Stimulated activated CD4-positive, alpha-beta T cell treated with anti-CD3 and anti-CD28 coated beads, Interleukin-4, amount 100 ng/mL, for 1 hour (primary cell): Measurements from ENCODE around the gene CLASP2.
"Not testable (repeated sequence)": the region's sequence is repeated elsewhere in the genome, so short reads cannot be mapped to it uniquely, and the experiment has no call there.

Experiments
- DNase-seq: peaks from one replicate; pipeline ENCODE4 v3.0.0-alpha.2; 2020

CLASP2 gene

GRCh38 chr3:33717866-33718594 is at the start of gene CLASP2:
TSS of gene CLASP2 (minus strand) at chr3:33718254. CDS start at chr3:33718002, 252 bp downstream.
- peak; percentile 82 for DNase-seq

GRCh38 chr3:33758864-33759263 is 40.8 kb upstream of the CLASP2 start:
- no peak for DNase-seq

- DNase-seq: no peak
Measured at GRCh38 chr3:33758281-33758680, 40.2 kb upstream of the CLASP2 start.

GRCh38 chr3:33754391-33754790 is 36.3 kb upstream of the CLASP2 start:
- DNase-seq: not testable (repeated sequence)

GRCh38 chr3:33751336-33751735 is 33.3 kb upstream of the CLASP2 start:
- DNase-seq: no peak

- DNase-seq: no peak
Measured at GRCh38 chr3:33750211-33750548, 32.1 kb upstream of the CLASP2 start.

GRCh38 chr3:33749546-33750210 is 31.6 kb upstream of the CLASP2 start:
- DNase-seq: no peak

- DNase-seq: no peak
Measured at GRCh38 chr3:33746416-33747116, 28.5 kb upstream of the CLASP2 start.

- no peak for DNase-seq
Measured at GRCh38 chr3:33737146-33737545, 19.1 kb upstream of the CLASP2 start.

GRCh38 chr3:33732394-33732793 is 14.3 kb upstream of the CLASP2 start:
- no peak for DNase-seq

- no peak for DNase-seq
Measured at GRCh38 chr3:33729993-33730392, 11.9 kb upstream of the CLASP2 start.

GRCh38 chr3:33724256-33724655 is 6.2 kb upstream of the CLASP2 start:
- no peak for DNase-seq

GRCh38 chr3:33722626-33723370 is 4.7 kb upstream of the CLASP2 start:
- DNase-seq: no peak

- no peak for DNase-seq
Measured at GRCh38 chr3:33722191-33722590, 4.1 kb upstream of the CLASP2 start.

GRCh38 chr3:33718595-33718907 is 497 bp upstream of the CLASP2 start:
- no peak for DNase-seq

GRCh38 chr3:33717616-33717865 is 513 bp downstream of the CLASP2 start:
- DNase-seq: peak; percentile 56

GRCh38 chr3:33716227-33716626 is 1.8 kb downstream of the CLASP2 start:
- no peak for DNase-seq

- no peak for DNase-seq
Measured at GRCh38 chr3:33711100-33711499, 7.0 kb downstream of the CLASP2 start.

- no peak for DNase-seq
Measured at GRCh38 chr3:33706056-33706455, 12.0 kb downstream of the CLASP2 start.

- DNase-seq: no peak
Measured at GRCh38 chr3:33704891-33705290, 13.2 kb downstream of the CLASP2 start.

GRCh38 chr3:33699275-33699674 is 18.8 kb downstream of the CLASP2 start:
- DNase-seq: no peak

- no peak for DNase-seq
Measured at GRCh38 chr3:33694944-33695343, 23.1 kb downstream of the CLASP2 start.

- no peak for DNase-seq
Measured at GRCh38 chr3:33690341-33690740, 27.7 kb downstream of the CLASP2 start.
